Chondrocyte (in vitro differentiated cells): ENCODE results near the gene GATA6. TPM values are rescaled to one million over a fixed set of nuclear protein-coding genes. Genes with fewer than 3 reads are reported as not detected.

Experiments
- DNase-seq: peaks from one replicate; pipeline ENCODE4 v3.0.0; 2021; ENCODE audit warnings: mixed read lengths, low spot score
- H3K27ac Mint-ChIP-seq: one replicate; pipeline ENCODE4 v1.8.0; 2021; ENCODE audit warnings: mild to moderate bottlenecking, moderate library complexity, mixed read lengths; ENCODE audit not compliant: unreplicated experiment
- H3K27me3 Mint-ChIP-seq: 2 replicates; pipeline ENCODE4 v1.8.0; 2021; ENCODE audit warnings: low read depth, mixed read lengths
- H3K36me3 Mint-ChIP-seq: 2 replicates; pipeline ENCODE4 v1.8.0; 2021; ENCODE audit warnings: low read depth, mixed read lengths
- H3K4me1 Mint-ChIP-seq: 2 replicates; pipeline ENCODE4 v1.8.0; 2021; ENCODE audit warnings: low read depth, mild to moderate bottlenecking, mixed read lengths
- H3K4me3 Mint-ChIP-seq: one replicate; pipeline ENCODE4 v1.8.0; 2021; ENCODE audit warnings: mild to moderate bottlenecking, moderate library complexity, mixed read lengths; ENCODE audit not compliant: unreplicated experiment
- H3K9me3 Mint-ChIP-seq: 2 replicates; pipeline ENCODE4 v1.8.0; 2021; ENCODE audit warnings: low read depth, mixed read lengths
- total RNA-seq: library from RNA; stranded (reverse); gene quantifications from 3 replicates; pipeline ENCODE4 v1.2.1, GENCODE V29; 2021
- TF ChIP-seq, protein P1 (sequence below): fragments of 200-600 bp; sonication (generic); IDR thresholded peaks from 2 replicates; pipeline ENCODE4 v1.5.0; 2021; ENCODE audit warnings: antibody characterized with exemption, mild to moderate bottlenecking, moderate library complexity

The GATA6 gene
- total RNA-seq, 1 donor from 2014 or later, result 13.1 TPM

DNA sequence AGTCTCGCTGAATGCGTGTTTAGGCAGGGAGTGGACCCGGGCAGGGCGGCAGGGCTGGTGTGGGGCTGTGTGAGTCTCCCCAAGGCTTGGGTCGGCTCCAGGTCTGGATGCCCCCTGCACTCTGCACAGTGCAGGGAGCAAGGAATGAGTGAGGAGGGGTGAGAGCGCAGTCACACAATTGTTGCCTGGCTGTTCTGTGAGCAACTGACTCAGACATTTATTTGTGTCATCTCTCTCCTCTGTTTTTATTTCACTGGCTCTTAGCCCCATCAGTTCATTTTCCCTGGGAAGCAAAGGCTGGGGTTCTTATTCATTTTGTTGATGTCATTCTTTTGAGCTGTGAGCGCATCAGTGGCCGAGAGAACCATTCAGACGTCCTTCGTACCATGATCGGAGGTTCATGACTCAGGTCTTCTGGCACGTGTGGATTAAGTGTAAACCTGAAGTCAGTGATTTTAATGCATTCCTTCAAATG is 61.1 kb downstream of the GATA6 start:
- H3K36me3 Mint-ChIP-seq, result no peaks in the 10 kb centered on the region
- peaks cover 5% of the 10 kb centered on the region for H3K4me1 Mint-ChIP-seq
- H3K27me3 Mint-ChIP-seq, result peaks cover 29% of the 10 kb centered on the region
- DNase-seq, result no peak
- H3K9me3 Mint-ChIP-seq, result no peaks in the 10 kb centered on the region
- H3K27ac Mint-ChIP-seq, result no peak overlapping the region
- TF ChIP-seq, protein P1, sequence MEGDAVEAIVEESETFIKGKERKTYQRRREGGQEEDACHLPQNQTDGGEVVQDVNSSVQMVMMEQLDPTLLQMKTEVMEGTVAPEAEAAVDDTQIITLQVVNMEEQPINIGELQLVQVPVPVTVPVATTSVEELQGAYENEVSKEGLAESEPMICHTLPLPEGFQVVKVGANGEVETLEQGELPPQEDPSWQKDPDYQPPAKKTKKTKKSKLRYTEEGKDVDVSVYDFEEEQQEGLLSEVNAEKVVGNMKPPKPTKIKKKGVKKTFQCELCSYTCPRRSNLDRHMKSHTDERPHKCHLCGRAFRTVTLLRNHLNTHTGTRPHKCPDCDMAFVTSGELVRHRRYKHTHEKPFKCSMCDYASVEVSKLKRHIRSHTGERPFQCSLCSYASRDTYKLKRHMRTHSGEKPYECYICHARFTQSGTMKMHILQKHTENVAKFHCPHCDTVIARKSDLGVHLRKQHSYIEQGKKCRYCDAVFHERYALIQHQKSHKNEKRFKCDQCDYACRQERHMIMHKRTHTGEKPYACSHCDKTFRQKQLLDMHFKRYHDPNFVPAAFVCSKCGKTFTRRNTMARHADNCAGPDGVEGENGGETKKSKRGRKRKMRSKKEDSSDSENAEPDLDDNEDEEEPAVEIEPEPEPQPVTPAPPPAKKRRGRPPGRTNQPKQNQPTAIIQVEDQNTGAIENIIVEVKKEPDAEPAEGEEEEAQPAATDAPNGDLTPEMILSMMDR, result no peak
- no peak overlapping the region for H3K4me3 Mint-ChIP-seq

DNA sequence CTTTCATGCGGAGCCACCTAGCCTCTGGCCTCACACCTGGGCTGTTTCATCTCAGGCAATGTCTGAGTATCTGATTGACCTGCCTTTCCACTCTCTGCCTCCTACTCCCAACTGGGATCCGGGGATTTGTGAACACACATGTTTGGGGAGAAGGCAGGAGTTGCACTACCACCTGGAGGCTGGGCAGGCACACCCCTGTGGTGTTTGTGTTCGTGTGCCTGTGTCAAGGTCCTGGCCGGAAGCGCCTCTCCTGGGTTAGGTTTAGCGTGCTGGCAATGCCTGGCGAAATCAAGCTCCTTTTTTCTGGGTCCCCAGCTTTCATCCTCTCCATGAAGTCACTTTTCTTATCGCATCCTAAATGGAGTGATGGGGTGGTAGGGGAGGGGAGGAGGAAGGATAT is 63.9 kb downstream of the GATA6 start:
- no peaks in the 10 kb centered on the region for H3K4me1 Mint-ChIP-seq
- DNase-seq, result no peak
- H3K27ac Mint-ChIP-seq, result no peak overlapping the region
- H3K27me3 Mint-ChIP-seq, result peaks cover 34% of the 10 kb centered on the region
- no peak overlapping the region for H3K4me3 Mint-ChIP-seq
- H3K36me3 Mint-ChIP-seq, result no peaks in the 10 kb centered on the region
- TF ChIP-seq, protein P1, result no peak
- H3K9me3 Mint-ChIP-seq, result peaks cover 3% of the 10 kb centered on the region

GRCh38 chr18:22238036-22238435 is 68.6 kb downstream of the GATA6 start:
- DNase-seq, result no peak
- Mint-ChIP-seq H3K9me3 (peaks cover 3% of the 10 kb centered on the region), H3K36me3 (no peaks in the 10 kb centered on the region), H3K27ac (no peak overlapping the region), H3K4me3 (no peak overlapping the region), H3K27me3 (peaks cover 30% of the 10 kb centered on the region), H3K4me1 (no peaks in the 10 kb centered on the region)
- TF ChIP-seq, protein P1, result no peak

DNA sequence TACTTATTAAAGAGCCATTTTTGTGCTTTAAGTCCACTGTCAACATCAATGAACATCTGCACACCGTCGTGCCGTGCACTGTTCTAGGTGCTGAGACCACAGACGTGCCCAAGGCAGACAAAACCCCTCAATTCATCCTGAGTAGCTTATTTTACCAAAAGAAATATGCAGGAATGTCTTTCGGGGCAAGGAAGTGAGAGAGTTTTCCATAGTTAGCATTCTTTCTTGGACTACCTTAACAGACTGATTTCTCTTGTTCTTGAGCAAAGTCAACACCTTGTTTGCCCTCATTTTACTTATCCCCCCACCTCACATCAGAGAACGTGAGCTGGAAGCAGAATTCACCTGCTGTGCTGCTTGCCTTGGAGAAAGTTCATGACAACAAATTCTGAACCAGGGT is 69.3 kb downstream of the GATA6 start:
- Mint-ChIP-seq H3K9me3 (peaks cover 3% of the 10 kb centered on the region), H3K27me3 (peaks cover 28% of the 10 kb centered on the region)
- TF ChIP-seq, protein P1, result no peak

DNA sequence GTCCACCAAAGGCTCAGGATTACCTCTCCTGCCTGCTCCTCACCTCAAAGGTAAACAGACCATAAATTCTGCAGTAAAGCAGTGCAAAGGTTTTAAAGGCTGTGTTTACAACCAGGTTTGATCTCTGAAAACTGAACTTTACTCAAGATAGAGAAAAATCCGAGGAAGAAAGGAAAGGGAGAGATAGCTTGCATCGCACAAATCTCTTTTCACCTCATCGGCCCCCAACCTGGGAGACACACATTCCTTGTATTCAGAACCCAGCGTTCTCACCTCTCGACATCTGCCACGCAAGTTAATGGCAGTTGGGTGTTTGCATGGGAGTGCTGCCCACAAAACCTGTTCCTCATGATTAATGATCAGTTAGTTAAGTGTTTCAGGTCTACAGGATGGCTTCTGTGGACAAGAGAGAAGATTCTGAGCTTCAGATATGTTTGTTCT is 72.6 kb downstream of the GATA6 start:
- Mint-ChIP-seq H3K27ac (no peak overlapping the region), H3K9me3 (peaks cover 3% of the 10 kb centered on the region), H3K27me3 (peaks cover 39% of the 10 kb centered on the region), H3K4me3 (no peak overlapping the region), H3K36me3 (no peaks in the 10 kb centered on the region), H3K4me1 (no peaks in the 10 kb centered on the region)
- TF ChIP-seq, protein P1, result no peak
- no peak for DNase-seq

More for the DNA sequence above, 69.3 kb downstream of the GATA6 start:
- H3K4me3 Mint-ChIP-seq, result no peak overlapping the region
- DNase-seq, result no peak
- no peak overlapping the region for H3K27ac Mint-ChIP-seq
- H3K36me3 Mint-ChIP-seq, result no peaks in the 10 kb centered on the region
- H3K4me1 Mint-ChIP-seq, result no peaks in the 10 kb centered on the region
